GM13976 (cell line): ENCODE measurements around the gene CELA1.

Experiments used
- DNase-seq: peaks from one replicate; pipeline ENCODE4 v3.0.0; 2012; ENCODE audit warnings: low spot score
- in situ Hi-C: fragments of 300-500 bp; cut with MboI; formaldehyde crosslinking; loops from one replicate; pipeline ENCODE4 v1.12.0; 2022; ENCODE audit warnings: low sequenced_read_pairs, mixed read lengths, inconsistent platforms; ENCODE audit not compliant: unreplicated experiment
- TF ChIP-seq, protein P1 (sequence below): IDR thresholded peaks from 2 replicates; pipeline ENCODE4 v1.5.1; 2012; ENCODE audit warnings: borderline replicate concordance, mild to moderate bottlenecking; ENCODE audit not compliant: insufficient read depth; ENCODE audit errors: extremely low read depth, missing control alignments, control extremely low read depth

The CELA1 gene

DNA sequence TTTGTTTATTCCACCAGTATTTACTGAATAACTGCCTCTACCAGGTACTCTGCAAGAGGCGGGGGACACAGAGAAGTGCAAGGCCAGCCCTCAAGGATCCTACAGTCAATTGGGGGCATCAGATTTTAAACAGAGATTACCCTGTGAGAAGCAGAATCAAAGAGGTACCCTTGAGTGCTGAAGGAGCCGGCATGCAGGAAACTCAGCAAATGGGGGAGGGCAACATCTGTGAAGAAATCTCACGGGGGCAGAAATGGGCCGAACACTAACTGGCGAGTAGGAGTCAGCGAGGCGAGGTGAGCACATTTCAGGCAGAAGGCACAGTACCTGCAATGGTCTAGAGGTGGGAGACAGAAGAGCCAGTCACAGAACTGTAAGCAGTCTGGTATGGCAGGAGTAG lies 35.7 kb upstream of the CELA1 start:
- in situ Hi-C loops: no loop called here
- TF ChIP-seq, protein P1, sequence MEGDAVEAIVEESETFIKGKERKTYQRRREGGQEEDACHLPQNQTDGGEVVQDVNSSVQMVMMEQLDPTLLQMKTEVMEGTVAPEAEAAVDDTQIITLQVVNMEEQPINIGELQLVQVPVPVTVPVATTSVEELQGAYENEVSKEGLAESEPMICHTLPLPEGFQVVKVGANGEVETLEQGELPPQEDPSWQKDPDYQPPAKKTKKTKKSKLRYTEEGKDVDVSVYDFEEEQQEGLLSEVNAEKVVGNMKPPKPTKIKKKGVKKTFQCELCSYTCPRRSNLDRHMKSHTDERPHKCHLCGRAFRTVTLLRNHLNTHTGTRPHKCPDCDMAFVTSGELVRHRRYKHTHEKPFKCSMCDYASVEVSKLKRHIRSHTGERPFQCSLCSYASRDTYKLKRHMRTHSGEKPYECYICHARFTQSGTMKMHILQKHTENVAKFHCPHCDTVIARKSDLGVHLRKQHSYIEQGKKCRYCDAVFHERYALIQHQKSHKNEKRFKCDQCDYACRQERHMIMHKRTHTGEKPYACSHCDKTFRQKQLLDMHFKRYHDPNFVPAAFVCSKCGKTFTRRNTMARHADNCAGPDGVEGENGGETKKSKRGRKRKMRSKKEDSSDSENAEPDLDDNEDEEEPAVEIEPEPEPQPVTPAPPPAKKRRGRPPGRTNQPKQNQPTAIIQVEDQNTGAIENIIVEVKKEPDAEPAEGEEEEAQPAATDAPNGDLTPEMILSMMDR: no peak
- no peak for DNase-seq

DNA sequence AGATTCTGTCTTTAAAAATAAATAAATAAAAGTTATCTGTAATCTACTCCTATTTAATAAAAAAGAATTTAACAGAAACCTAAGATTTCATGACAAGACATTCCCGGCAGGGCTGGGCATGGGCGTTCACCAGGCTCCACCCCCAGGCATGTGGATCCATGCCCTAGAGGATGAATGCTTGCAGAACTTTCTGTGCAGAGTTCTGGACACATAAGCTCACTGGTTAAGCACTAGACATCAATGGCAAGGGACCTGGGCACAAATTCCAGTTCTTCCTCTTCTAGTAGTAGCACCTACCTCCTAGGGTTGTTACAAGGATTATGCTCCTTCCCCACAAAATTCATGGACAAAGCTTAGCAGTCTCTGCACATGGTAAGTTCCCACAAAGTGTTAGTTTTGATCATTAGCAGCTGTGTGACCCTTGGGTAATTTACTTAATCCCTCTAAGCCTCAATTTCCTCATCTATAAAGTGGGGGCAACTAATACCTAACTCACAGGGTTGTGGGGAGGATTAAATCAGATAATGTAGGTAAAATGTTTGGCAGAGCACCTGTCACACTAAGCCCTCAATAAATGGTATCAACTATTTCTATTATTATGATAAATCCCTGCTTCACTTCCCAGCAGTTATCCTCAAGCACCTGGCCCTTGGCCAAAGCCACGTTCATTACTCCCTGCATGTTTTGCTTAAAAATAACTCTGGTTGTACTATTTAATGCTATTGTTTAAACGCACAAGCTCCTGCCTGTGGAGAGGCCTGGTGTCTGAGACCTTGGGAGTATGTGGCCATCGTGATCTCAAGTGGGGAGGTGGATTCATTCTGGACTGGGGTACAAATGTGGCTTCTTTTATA lies 35.0 kb upstream of the CELA1 start:
- TF ChIP-seq, protein P1: no peak
- in situ Hi-C loops: no loop called here
- no peak for DNase-seq

DNA sequence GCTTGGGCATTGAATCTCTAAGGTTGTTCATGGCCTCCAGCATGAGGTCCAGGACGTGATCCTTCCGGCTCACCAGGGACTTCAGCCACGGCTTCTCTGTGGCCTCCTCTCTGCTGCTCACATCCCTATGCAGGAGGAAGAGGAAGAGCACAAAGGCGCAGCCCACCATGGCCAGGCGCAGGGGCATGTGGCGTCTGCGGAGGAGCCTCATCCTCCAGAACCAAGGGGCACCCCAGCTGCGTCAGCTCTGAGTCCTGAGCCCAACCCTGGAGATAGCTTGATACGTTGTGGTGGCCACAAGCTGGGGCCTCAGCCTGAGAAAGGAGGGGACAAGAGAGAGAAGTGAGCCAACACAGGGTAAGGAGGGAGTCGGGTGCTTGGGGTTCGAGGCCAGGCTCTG lies 33.1 kb upstream of the CELA1 start:
- in situ Hi-C loops: no loop called here
- TF ChIP-seq, protein P1: no peak
- no peak for DNase-seq

DNA sequence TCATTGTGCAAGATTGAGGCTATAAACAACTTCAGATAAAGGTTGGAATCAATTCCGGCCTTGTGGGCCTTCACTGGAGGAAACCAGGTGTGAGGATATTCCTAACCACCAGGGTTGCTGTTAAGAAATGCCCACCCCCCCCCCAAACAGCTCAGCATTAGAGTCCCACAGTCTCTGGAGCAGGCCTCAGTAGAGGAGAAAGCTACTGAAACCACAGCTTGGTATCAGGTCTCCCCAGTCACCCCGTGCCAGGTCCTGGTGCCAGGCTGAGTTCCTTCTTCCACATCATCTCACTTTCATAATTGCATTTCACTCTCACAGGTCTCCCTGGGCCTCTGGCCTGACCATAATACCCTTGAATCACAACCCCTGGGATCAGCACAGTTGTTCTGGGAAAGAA lies 32.3 kb upstream of the CELA1 start:
- TF ChIP-seq, protein P1: no peak
- in situ Hi-C loops: no loop called here
- DNase-seq: no peak

DNA sequence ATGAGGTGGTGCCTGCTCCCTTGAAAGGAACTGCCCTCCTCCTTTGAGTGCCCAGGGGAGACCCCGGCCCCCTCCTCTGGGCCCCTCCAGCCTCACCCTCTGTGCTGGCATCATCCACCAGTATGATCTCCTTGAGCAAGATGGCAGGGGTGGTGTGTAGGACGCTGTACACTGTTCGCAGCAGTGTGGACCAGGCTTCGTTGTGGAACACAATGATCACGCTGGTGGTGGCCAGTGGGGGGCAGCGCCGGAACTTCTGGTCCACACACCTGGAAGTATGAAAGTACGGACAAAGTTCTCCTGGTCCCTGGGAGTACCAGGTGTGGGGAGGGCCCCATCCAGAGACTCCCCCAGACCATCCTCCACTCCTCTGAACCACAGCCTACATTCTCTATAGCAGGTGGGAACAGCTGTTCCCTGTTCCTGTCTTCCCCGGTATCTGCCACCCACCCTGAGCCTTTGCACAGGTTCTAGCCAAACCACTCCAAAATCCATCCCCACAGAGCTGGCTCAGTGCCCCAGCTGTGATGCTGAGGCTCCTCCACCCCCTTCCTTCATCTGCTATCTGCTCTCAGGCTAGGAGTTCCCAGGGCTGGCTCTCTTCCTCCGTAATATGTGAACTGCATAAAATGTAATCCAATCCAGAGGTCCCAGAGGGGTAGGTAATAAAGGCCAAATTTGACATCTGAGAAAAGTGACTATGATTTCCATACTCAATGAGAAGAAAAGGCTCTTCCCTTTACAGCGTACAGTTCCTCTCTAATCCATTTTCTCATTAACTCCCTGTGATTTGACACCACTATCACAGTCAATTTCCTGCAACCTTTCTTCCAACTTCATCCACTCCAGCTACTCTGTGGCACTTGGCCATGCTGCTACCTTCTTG lies 30.9 kb upstream of the CELA1 start:
- DNase-seq: no peak
- in situ Hi-C loops: no loop called here
- TF ChIP-seq, protein P1: no peak

DNA sequence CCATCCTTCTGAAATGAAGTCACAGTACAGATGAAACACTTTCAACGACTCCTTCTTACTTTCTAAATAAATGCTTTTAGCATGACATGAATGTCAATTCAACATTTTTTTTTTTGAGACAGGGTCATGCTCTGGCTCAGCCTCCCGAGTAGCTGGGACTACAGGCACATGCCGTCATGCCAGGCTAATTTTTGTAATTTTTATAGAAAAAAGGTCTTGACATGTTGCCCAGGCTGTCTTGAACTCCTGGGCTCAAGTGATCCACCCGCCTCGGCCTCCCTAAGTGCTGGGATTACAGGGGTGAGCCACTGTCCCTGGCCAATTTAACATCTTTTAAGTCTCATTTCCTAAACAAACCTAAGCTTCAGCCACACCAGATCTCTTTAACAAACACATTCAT lies 28.4 kb upstream of the CELA1 start:
- DNase-seq: no peak
- TF ChIP-seq, protein P1: no peak
- in situ Hi-C loops: no loop called here
